ENCODE results near the gene ALDH8A1. TPM values are rescaled to one million over a fixed set of nuclear protein-coding genes. Genes with fewer than 3 reads are reported as not detected.

Gene ALDH8A1
- total and polyA plus RNA-seq, 2 of the 13 experiments (the other 11 are each of a cell fraction or from before 2014, with no cell fraction given): 1.1 to 3.4 TPM

DNA sequence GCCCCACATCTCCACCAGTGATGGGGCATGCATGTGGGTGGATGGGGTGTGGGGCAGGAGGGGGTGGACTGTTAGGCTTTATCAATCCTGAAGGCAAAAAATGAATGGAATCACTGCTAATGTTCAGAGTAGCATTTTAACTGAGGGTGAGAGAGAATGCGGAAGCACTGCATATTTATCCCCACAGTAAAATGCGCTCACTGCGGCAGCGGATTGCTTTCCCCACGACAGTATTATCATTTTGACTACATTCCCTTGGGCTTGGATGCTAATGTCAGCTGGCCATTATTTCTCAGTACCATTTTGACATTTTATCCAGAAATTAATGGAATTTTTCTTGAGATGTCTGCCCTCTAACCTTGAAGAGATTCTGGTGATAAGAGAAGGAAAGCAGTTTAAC is 13.4 kb downstream of the ALDH8A1 start (continued):
- TF ChIP-seq, protein P1, sequence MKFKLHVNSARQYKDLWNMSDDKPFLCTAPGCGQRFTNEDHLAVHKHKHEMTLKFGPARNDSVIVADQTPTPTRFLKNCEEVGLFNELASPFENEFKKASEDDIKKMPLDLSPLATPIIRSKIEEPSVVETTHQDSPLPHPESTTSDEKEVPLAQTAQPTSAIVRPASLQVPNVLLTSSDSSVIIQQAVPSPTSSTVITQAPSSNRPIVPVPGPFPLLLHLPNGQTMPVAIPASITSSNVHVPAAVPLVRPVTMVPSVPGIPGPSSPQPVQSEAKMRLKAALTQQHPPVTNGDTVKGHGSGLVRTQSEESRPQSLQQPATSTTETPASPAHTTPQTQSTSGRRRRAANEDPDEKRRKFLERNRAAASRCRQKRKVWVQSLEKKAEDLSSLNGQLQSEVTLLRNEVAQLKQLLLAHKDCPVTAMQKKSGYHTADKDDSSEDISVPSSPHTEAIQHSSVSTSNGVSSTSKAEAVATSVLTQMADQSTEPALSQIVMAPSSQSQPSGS (CRISPR knock-in tag; IDR thresholded peaks at IDR 0.05): no peak
- TF ChIP-seq, protein P2, sequence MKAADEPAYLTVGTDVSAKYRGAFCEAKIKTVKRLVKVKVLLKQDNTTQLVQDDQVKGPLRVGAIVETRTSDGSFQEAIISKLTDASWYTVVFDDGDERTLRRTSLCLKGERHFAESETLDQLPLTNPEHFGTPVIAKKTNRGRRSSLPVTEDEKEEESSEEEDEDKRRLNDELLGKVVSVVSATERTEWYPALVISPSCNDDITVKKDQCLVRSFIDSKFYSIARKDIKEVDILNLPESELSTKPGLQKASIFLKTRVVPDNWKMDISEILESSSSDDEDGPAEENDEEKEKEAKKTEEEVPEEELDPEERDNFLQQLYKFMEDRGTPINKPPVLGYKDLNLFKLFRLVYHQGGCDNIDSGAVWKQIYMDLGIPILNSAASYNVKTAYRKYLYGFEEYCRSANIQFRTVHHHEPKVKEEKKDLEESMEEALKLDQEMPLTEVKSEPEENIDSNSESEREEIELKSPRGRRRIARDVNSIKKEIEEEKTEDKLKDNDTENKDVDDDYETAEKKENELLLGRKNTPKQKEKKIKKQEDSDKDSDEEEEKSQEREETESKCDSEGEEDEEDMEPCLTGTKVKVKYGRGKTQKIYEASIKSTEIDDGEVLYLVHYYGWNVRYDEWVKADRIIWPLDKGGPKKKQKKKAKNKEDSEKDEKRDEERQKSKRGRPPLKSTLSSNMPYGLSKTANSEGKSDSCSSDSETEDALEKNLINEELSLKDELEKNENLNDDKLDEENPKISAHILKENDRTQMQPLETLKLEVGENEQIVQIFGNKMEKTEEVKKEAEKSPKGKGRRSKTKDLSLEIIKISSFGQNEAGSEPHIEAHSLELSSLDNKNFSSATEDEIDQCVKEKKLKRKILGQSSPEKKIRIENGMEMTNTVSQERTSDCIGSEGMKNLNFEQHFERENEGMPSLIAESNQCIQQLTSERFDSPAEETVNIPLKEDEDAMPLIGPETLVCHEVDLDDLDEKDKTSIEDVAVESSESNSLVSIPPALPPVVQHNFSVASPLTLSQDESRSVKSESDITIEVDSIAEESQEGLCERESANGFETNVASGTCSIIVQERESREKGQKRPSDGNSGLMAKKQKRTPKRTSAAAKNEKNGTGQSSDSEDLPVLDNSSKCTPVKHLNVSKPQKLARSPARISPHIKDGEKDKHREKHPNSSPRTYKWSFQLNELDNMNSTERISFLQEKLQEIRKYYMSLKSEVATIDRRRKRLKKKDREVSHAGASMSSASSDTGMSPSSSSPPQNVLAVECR (CRISPR knock-in tag; IDR thresholded peaks at IDR 0.05; ENCODE audit: borderline replicate concordance): no peak
- TF ChIP-seq KMT2B (CRISPR knock-in tag; IDR thresholded peaks at IDR 0.05): no peak

DNA sequence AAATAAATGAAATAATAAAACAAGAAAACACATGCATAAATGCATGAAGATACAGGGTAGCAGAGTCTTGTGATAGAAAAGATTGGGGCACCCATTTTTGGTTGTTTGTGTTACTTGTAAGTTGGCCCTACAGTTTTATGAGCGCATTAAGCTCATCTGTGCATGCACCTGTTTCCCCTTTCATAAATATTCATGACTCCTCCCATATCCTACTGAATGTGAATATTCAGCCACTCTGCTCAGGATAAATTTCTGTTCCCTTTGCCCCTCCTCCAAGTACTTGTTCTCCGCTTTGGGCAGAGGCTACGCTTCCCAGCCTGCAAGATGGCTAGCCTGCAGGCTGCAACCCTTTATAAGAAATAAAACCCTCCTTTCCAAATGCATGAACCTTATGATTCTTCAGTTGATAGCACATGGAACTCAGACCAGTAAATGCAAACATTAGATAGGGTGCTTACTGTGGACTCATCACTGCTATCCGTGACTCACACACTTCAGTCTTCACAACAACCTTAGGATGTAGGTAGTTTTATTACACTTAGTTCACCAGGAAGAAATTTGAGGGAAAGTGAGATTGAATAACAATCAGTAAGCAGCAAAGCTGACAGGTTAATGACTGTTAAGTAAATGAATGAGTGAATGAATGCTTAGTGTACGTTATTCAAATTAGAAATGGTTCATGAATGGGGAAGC is 15.0 kb downstream of the ALDH8A1 start:
- no peak for FAIRE-seq
- H3K4me3 ChIP-seq (replicated peaks in 1 of 3; ENCODE audit: insufficient read depth in 1 of 3, low read depth in 2 of 3, low read length in 3 of 3): no peak overlapping the region
- H3K4me1 ChIP-seq (ENCODE audit: insufficient read depth, low read length): peaks cover 9% of the 10 kb centered on the region
- intact Hi-C loops (cut with micrococcal nuclease; ENCODE audit: unreplicated experiment) (no loop called here), in situ Hi-C loops (cut with HindIII; ENCODE audit: extremely low pct_ligation_motif_present, low pct_unique_long_range_greater_than_20kb) (loop anchor here (10.0 kb wide), 1 partner anchor 810 kb away; no protein-coding TSS in a partner anchor)
- no peak overlapping the region for H2AFZ ChIP-seq (ENCODE audit: low read length)
- 89% methylated on average over 5 of the region's 5 CpGs for WGBS (ENCODE audit: low lambda C conversion rate)
- H3K9ac ChIP-seq (ENCODE audit: insufficient read depth, low read depth, low read length): no peak overlapping the region
- H4K20me1 ChIP-seq (ENCODE audit: insufficient read depth, low read length): no peaks in the 10 kb centered on the region
- no peaks in the 10 kb centered on the region for H3K27me3 ChIP-seq (ENCODE audit: control insufficient read depth in 1 of 2, insufficient read depth in 2 of 2, low read length in 2 of 2)
- BruUV-seq (replicated peaks): no TSS peak
- H3K9me3 ChIP-seq (ENCODE audit: low read length): no peaks in the 10 kb centered on the region
- H3K27ac ChIP-seq (ENCODE audit: extremely low read length, insufficient read depth, low read length): no peak overlapping the region
- H3K36me3 ChIP-seq (replicated peaks in 1 of 2; ENCODE audit: control insufficient read depth in 1 of 2, insufficient read depth in 2 of 2, low read length in 2 of 2): no peaks in the 10 kb centered on the region
- DNase-seq (ENCODE audit: low spot score): no peak
- no peak overlapping the region for H3K4me2 ChIP-seq (ENCODE audit: low read depth, low read length)
- CTCF ChIA-PET (ENCODE audit: low intra/inter-chr PET ratio, low total read pairs): no interaction called here
- ATAC-seq: no peak
- POLR2A ChIA-PET: no interaction called here
- H3K79me2 ChIP-seq (ENCODE audit: insufficient read depth, low read length): no peaks in the 10 kb centered on the region
- TF ChIP-seq ZNF558 (CRISPR knock-in tag; IDR thresholded peaks at IDR 0.05; ENCODE audit: borderline replicate concordance) (no peak), EED (CRISPR knock-in tag; IDR thresholded peaks at IDR 0.05) (no peak), KLF12 (CRISPR knock-in tag; IDR thresholded peaks at IDR 0.05; ENCODE audit: borderline replicate concordance) (no peak), CBX5 (CRISPR knock-in tag; IDR thresholded peaks at IDR 0.05; ENCODE audit: borderline replicate concordance) (no peak), ZNF652 (CRISPR knock-in tag; IDR thresholded peaks at IDR 0.05; ENCODE audit: borderline replicate concordance, low read depth) (no peak), ZNF549 (CRISPR knock-in tag; IDR thresholded peaks at IDR 0.05) (no peak), AGO2 (optimal IDR thresholded peaks at IDR 0.05; ENCODE audit: low read depth, low read length) (no peak), GTF3A (CRISPR knock-in tag; conservative IDR thresholded peaks at IDR 0.05) (no peak)
- TF ChIP-seq, protein P3, sequence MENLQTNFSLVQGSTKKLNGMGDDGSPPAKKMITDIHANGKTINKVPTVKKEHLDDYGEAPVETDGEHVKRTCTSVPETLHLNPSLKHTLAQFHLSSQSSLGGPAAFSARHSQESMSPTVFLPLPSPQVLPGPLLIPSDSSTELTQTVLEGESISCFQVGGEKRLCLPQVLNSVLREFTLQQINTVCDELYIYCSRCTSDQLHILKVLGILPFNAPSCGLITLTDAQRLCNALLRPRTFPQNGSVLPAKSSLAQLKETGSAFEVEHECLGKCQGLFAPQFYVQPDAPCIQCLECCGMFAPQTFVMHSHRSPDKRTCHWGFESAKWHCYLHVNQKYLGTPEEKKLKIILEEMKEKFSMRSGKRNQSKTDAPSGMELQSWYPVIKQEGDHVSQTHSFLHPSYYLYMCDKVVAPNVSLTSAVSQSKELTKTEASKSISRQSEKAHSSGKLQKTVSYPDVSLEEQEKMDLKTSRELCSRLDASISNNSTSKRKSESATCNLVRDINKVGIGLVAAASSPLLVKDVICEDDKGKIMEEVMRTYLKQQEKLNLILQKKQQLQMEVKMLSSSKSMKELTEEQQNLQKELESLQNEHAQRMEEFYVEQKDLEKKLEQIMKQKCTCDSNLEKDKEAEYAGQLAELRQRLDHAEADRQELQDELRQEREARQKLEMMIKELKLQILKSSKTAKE (CRISPR knock-in tag; IDR thresholded peaks at IDR 0.05; ENCODE audit: borderline replicate concordance): no peak
- TF ChIP-seq, protein P4, sequence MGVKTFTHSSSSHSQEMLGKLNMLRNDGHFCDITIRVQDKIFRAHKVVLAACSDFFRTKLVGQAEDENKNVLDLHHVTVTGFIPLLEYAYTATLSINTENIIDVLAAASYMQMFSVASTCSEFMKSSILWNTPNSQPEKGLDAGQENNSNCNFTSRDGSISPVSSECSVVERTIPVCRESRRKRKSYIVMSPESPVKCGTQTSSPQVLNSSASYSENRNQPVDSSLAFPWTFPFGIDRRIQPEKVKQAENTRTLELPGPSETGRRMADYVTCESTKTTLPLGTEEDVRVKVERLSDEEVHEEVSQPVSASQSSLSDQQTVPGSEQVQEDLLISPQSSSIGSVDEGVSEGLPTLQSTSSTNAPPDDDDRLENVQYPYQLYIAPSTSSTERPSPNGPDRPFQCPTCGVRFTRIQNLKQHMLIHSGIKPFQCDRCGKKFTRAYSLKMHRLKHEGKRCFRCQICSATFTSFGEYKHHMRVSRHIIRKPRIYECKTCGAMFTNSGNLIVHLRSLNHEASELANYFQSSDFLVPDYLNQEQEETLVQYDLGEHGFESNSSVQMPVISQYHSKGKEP (CRISPR knock-in tag; IDR thresholded peaks at IDR 0.05): no peak

All from HepG2 (cell line).